Right lobe of liver (tissue), 4 donors: ENCODE measurements around the gene TLN1.

Source experiments
- POLR2A ChIP-seq: fragments of 450-650 bp; IDR thresholded peaks from one replicate; pipeline ENCODE4 v1.6.1; 2017; ENCODE audit warnings: antibody characterized with exemption, mild to moderate bottlenecking
- TF ChIP-seq, protein P1 (sequence below), 4 donors: fragments of 200-600 bp in 3 of 4; fragments of 450-650 bp in 1 of 4; IDR thresholded peaks; one replicate each; pipeline versions ENCODE4 v1.5.1 to v1.8.0; 2016 to 2022; ENCODE audit warnings: antibody characterized with exemption in 4 of 4, mild to moderate bottlenecking in 2 of 4
- donor health status: DM: no; HTN: no; CAD: no.
- donor health status: DM: no; HTN: no; CAD: no.
- donor health status: DM: no; HTN: yes; CAD: no.

DNA sequence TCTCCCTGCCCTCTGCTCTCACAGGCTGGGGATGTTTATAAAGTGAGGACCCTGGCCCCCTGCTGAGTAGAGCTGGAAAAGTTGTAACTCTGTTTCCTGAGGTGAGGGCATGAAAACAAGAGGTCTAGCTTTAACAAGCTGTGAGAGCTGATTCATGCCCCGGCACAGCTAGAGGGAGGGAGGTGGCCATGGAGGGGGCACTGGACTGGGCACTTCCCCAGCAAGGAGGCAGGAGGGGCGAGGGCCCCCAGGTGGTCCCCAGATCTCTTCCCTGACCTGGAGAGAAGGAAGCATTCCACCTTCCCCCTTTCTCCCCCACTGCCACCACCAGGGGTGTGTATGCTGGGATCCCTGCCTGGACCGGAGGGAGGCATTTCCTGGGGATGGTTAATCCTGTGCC, 22.3 kb upstream of the TLN1 start, which contains the start of gene MSMP:
- TF ChIP-seq, protein P1, sequence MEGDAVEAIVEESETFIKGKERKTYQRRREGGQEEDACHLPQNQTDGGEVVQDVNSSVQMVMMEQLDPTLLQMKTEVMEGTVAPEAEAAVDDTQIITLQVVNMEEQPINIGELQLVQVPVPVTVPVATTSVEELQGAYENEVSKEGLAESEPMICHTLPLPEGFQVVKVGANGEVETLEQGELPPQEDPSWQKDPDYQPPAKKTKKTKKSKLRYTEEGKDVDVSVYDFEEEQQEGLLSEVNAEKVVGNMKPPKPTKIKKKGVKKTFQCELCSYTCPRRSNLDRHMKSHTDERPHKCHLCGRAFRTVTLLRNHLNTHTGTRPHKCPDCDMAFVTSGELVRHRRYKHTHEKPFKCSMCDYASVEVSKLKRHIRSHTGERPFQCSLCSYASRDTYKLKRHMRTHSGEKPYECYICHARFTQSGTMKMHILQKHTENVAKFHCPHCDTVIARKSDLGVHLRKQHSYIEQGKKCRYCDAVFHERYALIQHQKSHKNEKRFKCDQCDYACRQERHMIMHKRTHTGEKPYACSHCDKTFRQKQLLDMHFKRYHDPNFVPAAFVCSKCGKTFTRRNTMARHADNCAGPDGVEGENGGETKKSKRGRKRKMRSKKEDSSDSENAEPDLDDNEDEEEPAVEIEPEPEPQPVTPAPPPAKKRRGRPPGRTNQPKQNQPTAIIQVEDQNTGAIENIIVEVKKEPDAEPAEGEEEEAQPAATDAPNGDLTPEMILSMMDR (IDR thresholded peaks at IDR 0.05), result no peak
- TF ChIP-seq POLR2A, result no peak
